ENCODE results near the gene PIH1D1. TPM values are rescaled to one million over a fixed set of nuclear protein-coding genes. Genes with fewer than 3 reads are reported as not detected.

The PIH1D1 gene
- total and polyA plus RNA-seq, 2 of the 8 experiments (the other 6 are each of a cell fraction or from before 2014, with no cell fraction given) = 146 to 195 TPM

DNA sequence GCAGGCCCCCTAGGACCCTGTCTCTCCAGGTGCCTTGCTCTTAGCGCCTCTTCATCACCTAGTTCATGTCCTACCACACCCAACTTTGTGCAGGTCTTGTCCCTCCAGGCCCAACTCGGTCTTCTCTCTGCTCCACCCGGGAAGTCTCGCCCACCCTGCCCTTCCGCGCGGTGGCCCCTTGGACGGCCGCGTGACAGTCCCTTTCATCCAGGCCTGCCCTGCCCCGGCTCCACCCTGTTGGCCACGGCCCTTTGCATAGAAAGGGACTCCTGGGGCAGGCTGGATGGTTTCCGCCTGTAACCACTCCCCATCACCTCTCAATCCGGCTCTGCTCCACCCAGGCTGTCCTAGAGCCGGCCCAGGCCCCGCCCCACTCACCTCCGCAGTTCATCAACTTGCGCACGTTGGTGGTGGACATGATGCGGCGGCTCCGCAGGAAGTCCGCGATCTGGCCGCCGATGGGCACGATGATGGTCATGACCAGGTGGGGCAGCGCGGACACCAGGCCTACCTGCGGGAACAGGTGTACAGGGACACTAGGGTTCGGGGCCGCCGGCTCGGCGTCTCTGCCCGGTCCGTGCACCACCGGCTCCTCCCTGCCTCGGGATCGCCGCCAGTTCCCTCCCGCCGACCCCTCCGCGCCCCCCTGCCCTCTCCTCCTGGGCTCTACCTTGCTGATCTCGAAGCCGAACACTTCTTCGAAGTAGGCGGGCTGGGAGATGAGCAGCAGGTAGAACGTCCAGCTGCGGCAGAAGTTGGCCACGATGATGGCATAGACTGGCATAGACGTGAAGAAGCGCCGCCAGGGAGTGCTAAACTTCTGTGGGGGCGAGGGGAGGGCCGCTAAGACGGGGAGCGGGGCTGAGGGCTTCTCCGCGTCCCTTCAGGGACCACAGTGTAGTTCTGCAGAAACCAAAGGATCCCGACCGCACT is 19.2 kb downstream of the PIH1D1 start (continued):
- TF ChIP-seq HDAC6 (IDR thresholded peaks at IDR 0.05; ENCODE audit: low read depth, low read length) = no peak
- no peak for TF ChIP-seq TEAD4 (IDR thresholded peaks at IDR 0.05; ENCODE audit: low read depth, low read length)
- peak; percentile 53; the same call in 1 of the 2 replicates for TF ChIP-seq SUZ12 (IDR thresholded peaks at IDR 0.05; ENCODE audit: low read length)
- no peak for TF ChIP-seq CTBP2 (IDR thresholded peaks at IDR 0.05; ENCODE audit: borderline replicate concordance, insufficient read depth, insufficient read length, low read length)
- peak; percentile 84 for TF ChIP-seq ASH2L (IDR thresholded peaks at IDR 0.05; ENCODE audit: low read length)
- no peak for TF ChIP-seq POLR2A (IDR thresholded peaks at IDR 0.05; ENCODE audit: control extremely low read depth in 1 of 2, low read depth in 2 of 2, low read length in 2 of 2)
- no peak for TF ChIP-seq GTF2F1 (IDR thresholded peaks at IDR 0.05; ENCODE audit: borderline replicate concordance, low read depth, low read length)
- no peak for TF ChIP-seq RBBP5 (IDR thresholded peaks at IDR 0.05; ENCODE audit: borderline replicate concordance, low read depth, low read length)
- no peak for TF ChIP-seq BCL11A (IDR thresholded peaks at IDR 0.05; ENCODE audit: low read depth in 2 of 2, low read length in 2 of 2)
- no peak for TF ChIP-seq BRCA1 (IDR thresholded peaks at IDR 0.05; ENCODE audit: low read depth, low read length)
- TF ChIP-seq SAP30 (IDR thresholded peaks at IDR 0.05; ENCODE audit: insufficient read depth, insufficient replicate concordance, low read length) = no peak
- no peak for TF ChIP-seq YY1 (IDR thresholded peaks at IDR 0.05; ENCODE audit: low read depth, low read length)
- TF ChIP-seq CHD1 (IDR thresholded peaks at IDR 0.05; ENCODE audit: low read depth, low read length) = no peak
- no peak for TF ChIP-seq JUN (IDR thresholded peaks at IDR 0.05; ENCODE audit: low read depth, low read length)
- TF ChIP-seq, protein P1, sequence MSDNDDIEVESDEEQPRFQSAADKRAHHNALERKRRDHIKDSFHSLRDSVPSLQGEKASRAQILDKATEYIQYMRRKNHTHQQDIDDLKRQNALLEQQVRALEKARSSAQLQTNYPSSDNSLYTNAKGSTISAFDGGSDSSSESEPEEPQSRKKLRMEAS (IDR thresholded peaks at IDR 0.05) = peak; percentile 67
- TF ChIP-seq KDM4A (IDR thresholded peaks at IDR 0.05; ENCODE audit: low read depth, low read length, severe bottlenecking) = peak; percentile 88
- TF ChIP-seq CBX5 (IDR thresholded peaks at IDR 0.05; ENCODE audit: low read depth, low read length) = no peak
- TF ChIP-seq RAD21 (IDR thresholded peaks at IDR 0.05 in 1 of 2, conservative IDR thresholded peaks at IDR 0.05 in 1 of 2; ENCODE audit: low read depth in 2 of 2, low read length in 2 of 2) = no peak
- TF ChIP-seq, protein P2, sequence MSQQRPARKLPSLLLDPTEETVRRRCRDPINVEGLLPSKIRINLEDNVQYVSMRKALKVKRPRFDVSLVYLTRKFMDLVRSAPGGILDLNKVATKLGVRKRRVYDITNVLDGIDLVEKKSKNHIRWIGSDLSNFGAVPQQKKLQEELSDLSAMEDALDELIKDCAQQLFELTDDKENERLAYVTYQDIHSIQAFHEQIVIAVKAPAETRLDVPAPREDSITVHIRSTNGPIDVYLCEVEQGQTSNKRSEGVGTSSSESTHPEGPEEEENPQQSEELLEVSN (IDR thresholded peaks at IDR 0.05) = peak; percentile 69
- no peak for TF ChIP-seq JUND (IDR thresholded peaks at IDR 0.05; ENCODE audit: low read length)

Data from H1 (cell line).